ENCODE results near the gene PHLDB1.

The PHLDB1 gene

GRCh38 chr11:118623269-118623655 lies 15.8 kb downstream of the PHLDB1 start:
- DNase-seq, result no peak

- no peak for DNase-seq
These were observed 17.7 kb downstream of the PHLDB1 start for GRCh38 chr11:118625036-118625690.

GRCh38 chr11:118625976-118626375 lies 18.6 kb downstream of the PHLDB1 start:
- DNase-seq, result no peak

GRCh38 chr11:118627566-118627965 lies 20.2 kb downstream of the PHLDB1 start:
- no peak for DNase-seq

DNA sequence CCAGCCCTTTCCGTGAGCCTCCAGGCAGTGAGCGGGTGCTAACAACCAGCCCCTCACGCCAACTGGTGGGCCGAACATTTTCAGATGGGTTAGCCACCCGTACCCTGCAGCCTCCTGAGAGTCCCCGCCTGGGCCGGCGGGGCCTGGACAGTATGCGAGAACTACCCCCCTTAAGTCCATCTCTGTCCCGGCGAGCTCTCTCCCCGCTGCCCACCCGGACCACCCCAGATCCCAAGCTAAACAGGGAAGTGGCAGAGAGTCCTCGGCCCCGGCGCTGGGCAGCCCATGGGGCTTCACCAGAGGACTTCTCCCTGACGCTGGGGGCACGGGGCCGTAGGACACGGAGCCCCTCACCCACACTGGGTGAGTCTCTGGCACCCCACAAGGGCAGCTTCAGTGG lies 20.6 kb downstream of the PHLDB1 start:
- no peak for DNase-seq

GRCh38 chr11:118628432-118628831 lies 21.0 kb downstream of the PHLDB1 start:
- DNase-seq, result no peak

- no peak for DNase-seq
These were observed 21.6 kb downstream of the PHLDB1 start for GRCh38 chr11:118628861-118629549.

GRCh38 chr11:118629761-118630661 lies 22.6 kb downstream of the PHLDB1 start:
- no peak for DNase-seq

GRCh38 chr11:118631142-118631909 lies 23.9 kb downstream of the PHLDB1 start:
- no peak for DNase-seq

DNA sequence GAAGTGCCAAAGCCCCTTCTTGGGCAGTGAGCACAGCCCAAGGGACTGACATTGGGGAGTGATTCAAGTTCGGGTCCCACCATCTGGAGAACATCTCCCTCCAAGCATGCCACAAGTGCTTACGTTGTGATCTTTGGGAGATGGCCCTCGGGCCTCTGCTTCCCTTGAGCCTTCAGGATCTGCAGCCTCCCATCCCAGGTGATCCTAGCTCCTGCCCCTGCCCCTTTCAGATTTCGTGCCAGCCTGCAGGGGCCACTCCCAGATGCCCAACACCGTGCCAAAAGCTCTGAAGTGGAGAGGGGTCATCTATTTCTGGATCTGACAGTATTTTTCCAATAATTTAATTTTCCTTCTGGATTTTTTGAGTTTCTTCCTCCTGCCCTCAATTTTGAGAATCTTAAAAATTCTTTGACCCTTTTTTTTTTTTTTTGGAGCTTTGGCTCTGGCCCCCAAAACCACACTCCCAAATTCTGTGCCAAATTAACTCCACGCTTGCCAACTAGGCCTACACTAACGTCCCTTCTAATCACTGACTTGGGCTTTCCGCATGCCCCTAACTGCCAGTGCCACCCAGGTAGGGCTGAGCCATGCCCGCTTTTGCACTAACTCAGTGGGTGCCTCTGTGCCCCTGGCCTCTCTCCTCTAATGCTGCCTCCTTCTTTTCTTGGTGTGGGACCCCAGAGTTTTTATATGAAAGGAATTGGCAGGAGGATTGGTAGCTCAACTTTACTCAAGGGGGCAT lies 25.3 kb downstream of the PHLDB1 start:
- no peak for DNase-seq

DNA sequence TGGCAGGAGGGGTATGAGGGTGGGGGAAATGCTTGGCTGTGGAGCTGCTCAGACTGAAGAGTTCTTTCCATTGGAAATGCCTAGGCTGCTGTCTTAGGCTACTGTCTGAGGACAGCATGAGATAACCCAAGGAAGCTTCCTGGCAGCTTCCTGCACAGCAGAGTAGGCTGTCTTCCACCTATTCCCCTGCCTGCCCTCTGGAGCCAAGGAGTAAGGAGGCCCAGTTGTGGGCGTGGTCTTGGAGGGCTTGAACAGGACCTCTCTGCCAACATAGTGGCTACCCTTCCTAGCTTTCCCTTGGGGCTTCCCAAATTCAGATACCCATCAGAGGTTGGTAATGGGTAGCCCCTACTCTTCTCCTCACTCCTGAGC lies 25.9 kb downstream of the PHLDB1 start:
- DNase-seq, result no peak

- no peak for DNase-seq
These were observed 26.6 kb downstream of the PHLDB1 start for GRCh38 chr11:118633979-118634378.

GRCh38 chr11:118634431-118635236 lies 27.2 kb downstream of the PHLDB1 start:
- no peak for DNase-seq

DNA sequence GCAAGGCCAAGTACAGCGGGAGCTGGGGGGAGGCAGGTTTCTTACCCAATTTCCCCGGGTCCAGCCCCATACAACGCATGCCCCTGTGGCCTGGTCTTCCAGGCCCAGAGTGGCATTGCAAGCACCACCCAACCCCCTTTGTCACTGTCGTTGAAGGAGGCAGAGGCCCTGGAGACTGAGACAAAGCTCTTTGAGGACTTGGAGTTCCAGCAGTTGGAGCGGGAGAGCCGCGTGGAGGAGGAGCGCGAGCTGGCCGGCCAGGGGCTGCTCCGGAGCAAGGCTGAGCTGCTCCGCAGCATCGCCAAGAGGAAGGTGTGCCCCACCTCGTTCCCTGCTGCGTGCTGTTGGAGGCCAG lies 27.8 kb downstream of the PHLDB1 start:
- DNase-seq, result no peak

DNA sequence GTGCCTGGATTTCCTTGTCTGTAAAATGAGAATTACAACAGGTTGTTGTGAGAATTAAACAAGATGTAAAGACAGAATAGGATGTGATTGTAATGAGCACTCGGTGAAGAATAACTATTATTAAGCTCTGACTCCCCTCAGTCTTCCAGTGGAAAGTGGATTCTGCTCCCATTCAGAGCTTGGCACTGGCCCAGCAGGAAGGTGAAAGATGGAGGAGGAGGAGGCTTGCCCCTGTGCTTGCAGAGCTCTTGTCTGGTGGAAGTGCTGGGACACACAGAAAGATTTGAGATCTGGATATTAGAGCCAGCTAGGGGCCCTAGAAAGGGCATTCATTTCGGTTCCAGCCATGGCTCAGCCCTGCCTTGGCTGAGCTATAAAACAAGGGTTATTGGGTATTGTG lies 28.2 kb downstream of the PHLDB1 start:
- no peak for DNase-seq

DNA sequence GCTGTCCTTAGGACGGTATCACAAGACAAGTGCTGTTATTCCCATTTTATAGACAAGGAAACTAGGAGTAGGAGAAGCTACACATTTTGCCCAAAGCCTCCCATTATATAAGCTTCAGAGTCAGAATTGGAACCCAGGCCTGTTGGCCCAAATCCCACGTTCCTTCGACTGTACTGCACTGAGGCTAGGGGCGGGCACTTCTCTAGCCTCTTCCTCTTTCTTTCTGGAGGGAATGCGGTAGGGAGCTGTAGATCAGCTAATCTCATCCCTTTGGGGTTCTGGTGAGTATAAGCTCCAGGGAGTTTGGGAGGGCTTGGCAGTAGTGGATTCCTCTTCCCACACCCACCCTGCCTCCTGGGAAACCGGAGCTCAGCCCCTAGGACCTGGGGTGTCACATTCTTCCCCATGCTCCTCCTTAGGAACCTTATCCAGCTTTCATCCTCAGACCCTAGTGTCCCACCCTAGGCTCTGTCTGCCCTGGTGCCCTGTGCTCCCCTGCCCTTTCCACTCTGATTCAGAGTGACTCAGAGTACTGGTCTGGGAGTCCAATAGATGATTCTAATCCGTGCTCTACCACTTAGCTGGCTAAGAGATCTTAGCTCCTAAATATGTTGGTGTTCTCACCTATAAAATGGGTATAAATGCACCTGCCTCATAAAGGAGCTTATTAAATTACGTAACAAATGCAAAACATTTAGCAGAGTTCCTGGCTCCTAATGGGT lies 29.3 kb downstream of the PHLDB1 start:
- no peak for DNase-seq

DNA sequence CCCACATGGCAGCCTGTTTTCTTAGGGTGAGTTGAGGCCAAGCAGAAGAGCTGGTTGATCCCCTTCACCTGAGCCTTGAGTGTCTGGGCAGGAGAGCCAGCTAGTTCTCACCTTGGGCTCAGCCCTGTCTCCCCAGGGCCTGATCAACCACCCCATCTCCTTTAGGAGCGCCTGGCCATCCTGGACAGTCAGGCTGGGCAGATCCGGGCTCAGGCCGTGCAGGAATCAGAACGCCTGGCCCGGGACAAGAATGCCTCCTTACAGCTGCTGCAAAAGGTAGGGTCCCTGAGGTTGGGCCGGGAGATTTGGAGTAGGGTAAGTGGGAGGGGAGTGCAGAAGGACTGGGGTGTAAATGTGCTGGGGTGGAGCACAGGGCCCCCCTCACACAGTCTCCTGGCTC lies 31.3 kb downstream of the PHLDB1 start:
- DNase-seq, result no peak

GRCh38 chr11:118639899-118640298 lies 32.5 kb downstream of the PHLDB1 start:
- no peak for DNase-seq

DNA sequence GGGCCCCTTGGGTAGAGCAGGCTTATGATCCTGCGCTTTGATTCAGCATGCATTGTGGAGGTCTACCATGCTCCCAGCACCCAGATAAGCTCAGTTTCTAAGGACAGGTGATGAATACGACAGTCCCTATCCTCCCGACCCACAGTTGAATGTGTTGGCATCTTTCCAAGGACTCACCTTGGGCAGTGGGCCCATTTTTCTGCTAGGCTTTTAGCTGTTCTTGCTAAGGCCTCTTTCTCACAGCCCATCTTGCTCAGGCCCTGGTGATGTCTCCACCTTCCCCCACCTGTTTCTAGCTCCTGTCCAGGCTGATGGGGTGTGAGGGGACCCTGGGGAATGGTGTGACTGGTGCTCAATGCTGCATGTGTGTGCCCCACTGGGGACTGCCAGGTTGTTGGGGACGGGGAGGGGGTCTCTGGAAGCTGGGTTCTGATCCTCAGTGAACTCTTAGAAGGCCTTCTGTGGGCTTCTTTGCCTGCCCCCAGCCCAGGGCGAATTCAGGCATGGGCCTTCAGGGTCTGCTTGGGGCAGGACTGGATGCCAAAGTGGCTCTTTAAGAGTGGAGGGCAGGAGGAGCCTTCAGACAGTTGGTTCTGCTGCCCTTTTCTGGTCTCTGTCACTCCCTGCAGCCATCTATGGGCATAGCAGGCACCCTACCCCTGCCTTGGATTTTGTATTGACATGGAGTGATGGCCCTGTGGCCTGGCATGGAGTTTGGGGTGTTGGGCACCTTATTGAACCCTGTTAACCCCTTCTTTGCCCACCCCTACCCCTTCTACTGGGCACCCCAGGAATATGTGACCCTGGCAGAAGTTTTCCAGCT lies 33.1 kb downstream of the PHLDB1 start:
- DNase-seq, result no peak
